H1 (cell line): ENCODE data around the gene DOK1. TPM values are rescaled to one million over a fixed set of nuclear protein-coding genes. Genes with fewer than 3 reads are reported as not detected.

Experiments
- CTCF ChIA-PET: fragments of 300-600 bp; sonication (Branson Sonifier 250); formaldehyde crosslinking; loops from one replicate; lab custom pipeline; 2021; ENCODE audit not compliant: partially characterized antibody; lab: Charles Lee
- POLR2A ChIA-PET: fragments of 300-600 bp; sonication (Branson Sonifier 250); formaldehyde crosslinking; loops from one replicate; lab custom pipeline; 2021; ENCODE audit warnings: inconsistent platforms; ENCODE audit not compliant: partially characterized antibody; lab: Charles Lee
- DNase-seq, 2 experiments: peaks; one replicate each; pipeline versions ENCODE4 v3.0.0 to v3.0.0-alpha.2; 2010 to 2022; ENCODE audit warnings: low spot score in 2 of 2, low read depth in 1 of 2, mixed read lengths in 1 of 2
- FAIRE-seq: peaks from 2 replicates; lab custom pipeline; 2011; peaks lifted over from hg19 to GRCh38; lab: Jason Lieb, UNC
- H2AFZ ChIP-seq: 2 replicates; pipeline ENCODE4 v1.8.1; 2012; ENCODE audit warnings: low read length, inconsistent platforms
- H2AK5ac ChIP-seq: 2 replicates; pipeline ENCODE4 v1.6.1; 2013; ENCODE audit warnings: low read depth, low read length
- H2BK120ac ChIP-seq: replicated peaks from 2 replicates; pipeline ENCODE3; 2013; ENCODE audit warnings: low read depth, low read length, inconsistent platforms
- H2BK12ac ChIP-seq: 2 replicates; pipeline ENCODE4 v1.6.1; 2013; ENCODE audit warnings: low read depth, low read length
- H2BK15ac ChIP-seq: 2 replicates; pipeline ENCODE4 v1.6.1; 2013; ENCODE audit warnings: low read length
- H2BK20ac ChIP-seq: 2 replicates; pipeline ENCODE4 v1.6.1; 2013; ENCODE audit warnings: low read length
- H2BK5ac ChIP-seq: 2 replicates; pipeline ENCODE4 v1.6.1; 2013; ENCODE audit warnings: low read depth, low read length
- H3K14ac ChIP-seq: 2 replicates; pipeline ENCODE4 v1.6.1; 2013; ENCODE audit warnings: inconsistent platforms; ENCODE audit not compliant: insufficient read length
- H3K18ac ChIP-seq: 2 replicates; pipeline ENCODE4 v1.6.1; 2013; ENCODE audit warnings: low read length; ENCODE audit errors: extremely low read depth
- H3K23ac ChIP-seq: 2 replicates; pipeline ENCODE4 v1.6.1; 2013; ENCODE audit warnings: inconsistent platforms; ENCODE audit not compliant: insufficient read length
- H3K23me2 ChIP-seq: 2 replicates; pipeline ENCODE4 v1.6.1; 2013; ENCODE audit warnings: low read depth, low read length
- H3K27ac ChIP-seq: 2 replicates; pipeline ENCODE4 v1.6.1; 2011; ENCODE audit warnings: low read depth, low read length, inconsistent platforms
- H3K27me3 ChIP-seq, 4 experiments: replicated peaks in 1 of 4; 1 replicate in 1 of 4; 2 replicates in 3 of 4; pipeline versions ENCODE4 v1.6.1 to v1.8.1; 2011 to 2013; ENCODE audit warnings: low read length in 3 of 4, mild to moderate bottlenecking in 3 of 4, inconsistent platforms in 2 of 4, mixed read lengths in 2 of 4, moderate library complexity in 1 of 4; ENCODE audit not compliant: control insufficient read depth in 3 of 4, insufficient read depth in 3 of 4; ENCODE audit errors: extremely low read depth in 1 of 4
- H3K36me3 ChIP-seq, 4 experiments: 2 replicates each; pipeline versions ENCODE4 v1.6.1 to v1.8.1; 2011 to 2013; ENCODE audit warnings: mild to moderate bottlenecking in 4 of 4, low read length in 3 of 4, moderate library complexity in 2 of 4, control low read depth in 1 of 4, inconsistent platforms in 1 of 4; ENCODE audit not compliant: insufficient read depth in 4 of 4, control insufficient read depth in 2 of 4
- H3K4ac ChIP-seq: replicated peaks from 2 replicates; pipeline ENCODE3; 2013; ENCODE audit warnings: low read length, low read depth, mixed read lengths, inconsistent platforms; ENCODE audit not compliant: insufficient read length
- H3K4me1 ChIP-seq, 4 experiments: replicated peaks in 1 of 4; 1 replicate in 1 of 4; 2 replicates in 3 of 4; pipeline versions ENCODE4 v1.6.1 to v1.8.1; 2011 to 2013; ENCODE audit warnings: low read length in 3 of 4, inconsistent platforms in 2 of 4, mixed read lengths in 1 of 4; ENCODE audit not compliant: insufficient read depth in 4 of 4, control insufficient read depth in 3 of 4
- H3K4me2 ChIP-seq, 2 experiments: 2 replicates each; pipeline versions ENCODE4 v1.6.1 to v1.8.1; 2011 to 2013; ENCODE audit warnings: low read depth in 2 of 2, low read length in 2 of 2, control low read depth in 1 of 2, inconsistent platforms in 1 of 2, mild to moderate bottlenecking in 1 of 2; ENCODE audit not compliant: insufficient read depth in 1 of 2
- H3K4me3 ChIP-seq, 4 experiments: fragments of 200-600, 300-600 bp in 1 of 4; sonication (generic), shearing (Covaris generic), sonication (Bioruptor Twin) in 1 of 4; 2 replicates each; pipeline versions ENCODE4 v1.5.1 to v1.8.1; 2011 to 2016; ENCODE audit warnings: low read length in 4 of 4, low read depth in 3 of 4, control low read depth in 2 of 4, inconsistent platforms in 2 of 4, mild to moderate bottlenecking in 2 of 4, mixed read lengths in 1 of 4, moderate library complexity in 1 of 4; ENCODE audit not compliant: insufficient read depth in 2 of 4; ENCODE audit errors: extremely low read depth in 1 of 4
- H3K56ac ChIP-seq: replicated peaks from 2 replicates; pipeline ENCODE3; 2013; ENCODE audit warnings: low read depth, mild to moderate bottlenecking, mixed read lengths, low read length, inconsistent platforms; ENCODE audit not compliant: insufficient read length
- H3K79me1 ChIP-seq: 2 replicates; pipeline ENCODE4 v1.6.1; 2013; ENCODE audit warnings: low read depth, low read length, control low read depth
- H3K79me2 ChIP-seq, 2 experiments: 2 replicates each; pipeline versions ENCODE4 v1.6.1 to v1.8.1; 2012 to 2013; ENCODE audit warnings: low read length in 2 of 2, mild to moderate bottlenecking in 2 of 2, inconsistent platforms in 1 of 2; ENCODE audit not compliant: insufficient read depth in 2 of 2, control insufficient read depth in 1 of 2
- H3K9ac ChIP-seq, 4 experiments: replicated peaks in 1 of 4; 1 replicate in 1 of 4; 2 replicates in 3 of 4; pipeline versions ENCODE4 v1.6.1 to v1.8.1; 2011 to 2013; ENCODE audit warnings: low read depth in 3 of 4, low read length in 3 of 4, control low read depth in 2 of 4, mild to moderate bottlenecking in 2 of 4, moderate library complexity in 2 of 4, inconsistent platforms in 1 of 4; ENCODE audit errors: extremely low read depth in 1 of 4
- H3K9me3 ChIP-seq, 2 experiments: 2 replicates each; pipeline versions ENCODE4 v1.6.1 to v1.8.1; 2012 to 2013; ENCODE audit warnings: mild to moderate bottlenecking in 2 of 2, moderate library complexity in 2 of 2, control low read depth in 1 of 2, inconsistent platforms in 1 of 2, low read depth in 1 of 2, low read length in 1 of 2, mixed read lengths in 1 of 2; ENCODE audit not compliant: insufficient read depth in 2 of 2
- H4K20me1 ChIP-seq, 2 experiments: replicated peaks in 1 of 2; 2 replicates each; pipeline versions ENCODE3 to v1.8.1; 2011 to 2013; ENCODE audit warnings: inconsistent platforms in 2 of 2, low read length in 2 of 2, mild to moderate bottlenecking in 1 of 2; ENCODE audit not compliant: insufficient read depth in 2 of 2, control insufficient read depth in 1 of 2
- H4K5ac ChIP-seq: 2 replicates; pipeline ENCODE4 v1.6.1; 2013; ENCODE audit warnings: low read length, low read depth, mixed read lengths, inconsistent platforms; ENCODE audit not compliant: insufficient read length
- H4K8ac ChIP-seq: 2 replicates; pipeline ENCODE4 v1.8.0; 2013; ENCODE audit warnings: mild to moderate bottlenecking, moderate library complexity, low read length, inconsistent platforms; ENCODE audit not compliant: insufficient read depth; ENCODE audit errors: extremely low read depth
- H4K91ac ChIP-seq: replicated peaks from 2 replicates; pipeline ENCODE3; 2013; ENCODE audit warnings: low read length, mixed read lengths, inconsistent platforms; ENCODE audit not compliant: insufficient read length
- ATF2 ChIP-seq: IDR thresholded peaks from 2 replicates; pipeline ENCODE4 v1.6.1; 2012; ENCODE audit warnings: low read length, inconsistent platforms
- BCL11A ChIP-seq, 2 experiments: IDR thresholded peaks; one replicate each; pipeline ENCODE4 v1.6.1; 2011; ENCODE audit warnings: low read depth in 2 of 2, low read length in 2 of 2, mild to moderate bottlenecking in 2 of 2
- CEBPB ChIP-seq: IDR thresholded peaks from 2 replicates; pipeline ENCODE4 v1.6.1; 2012; ENCODE audit warnings: low read depth, low read length
- RAD21 ChIP-seq, 2 experiments: IDR thresholded peaks in 1 of 2; conservative IDR thresholded peaks in 1 of 2; 2 replicates each; pipeline ENCODE4 v1.6.1; 2011; ENCODE audit warnings: low read depth in 2 of 2, low read length in 2 of 2, improper control_type of control experiment in 1 of 2, inconsistent platforms in 1 of 2, mild to moderate bottlenecking in 1 of 2, moderate library complexity in 1 of 2
- SP1 ChIP-seq: IDR thresholded peaks from 2 replicates; pipeline ENCODE4 v1.6.1; 2011; ENCODE audit warnings: low read depth, low read length
- SP4 ChIP-seq: IDR thresholded peaks from 2 replicates; pipeline ENCODE4 v1.6.1; 2012; ENCODE audit warnings: low read length, inconsistent platforms
- TEAD4 ChIP-seq: IDR thresholded peaks from 2 replicates; pipeline ENCODE4 v1.6.1; 2012; ENCODE audit warnings: low read depth, low read length, inconsistent platforms, mixed read lengths
- YY1 ChIP-seq: IDR thresholded peaks from 2 replicates; pipeline ENCODE4 v1.6.1; 2011; ENCODE audit warnings: low read depth, mild to moderate bottlenecking, low read length
- WGBS, 2 experiments: shearing (Covaris generic) in 1 of 2; methylation state at CpG; one replicate each; pipeline versions ENCODE4 v1.1.6 to v1.1.7; 2013 to 2015; ENCODE audit warnings: low lambda C conversion rate in 2 of 2, mixed read lengths in 2 of 2, inconsistent platforms in 1 of 2, low coverage in 1 of 2, missing lambda C conversion rate in 1 of 2; ENCODE audit not compliant: insufficient replicate concordance in 2 of 2, insufficient coverage in 1 of 2, insufficient read length in 1 of 2; ENCODE audit errors: extremely low coverage in 1 of 2, missing lambda C conversion rate in 1 of 2; 5-methylcytosine and 5-hydroxymethylcytosine counted together
- polyA plus RNA-seq, 7 experiments: library from polyadenylated mRNA; depleted of rRNA in 3 of 7; stranded (reverse) in 5 of 7; unstranded in 2 of 7; fragments of >200 nt in 5 of 7; fragments of 200-250 nt in 2 of 7; gene quantifications; 1 replicate in 5 of 7; 2 replicates in 1 of 7; 4 replicates in 1 of 7; pipeline versions ENCODE4 v1.2.1 to v1.2.3, GENCODE V29; 2011 to 2013; ENCODE audit warnings: missing spikeins in 2 of 7, mixed read lengths in 2 of 7
- total RNA-seq: library from RNA; stranded (reverse); fragmentation: NEBNext Ultra II Directional; extraction: Animal tissue kit (Norgen Biotek cat#: 25700); gene quantifications from 2 replicates; pipeline ENCODE4 v1.2.1, GENCODE V29; 2021

DOK1 gene
- total and polyA plus RNA-seq, 2 of the 8 experiments (the other 6 are each of a cell fraction or from before 2014, with no cell fraction given): 11.0 to 14.3 TPM

- Histone ChIP-seq H2BK15ac (peak within 1 kb of the TSS; percentile 63; the same call in 1 of the 2 replicates), H4K91ac (peak within 1 kb of the TSS; percentile 48), H4K5ac (peak within 1 kb of the TSS; percentile 81), H3K27ac (peak within 1 kb of the TSS; percentile 90), H2BK120ac (no peak within 1 kb of the TSS), H2AFZ (peak within 1 kb of the TSS; percentile 93; the same call in 1 of the 2 replicates), H2BK20ac (no peak within 1 kb of the TSS), H3K23me2 (peaks cover 9% of the 10 kb centered on the region; the same call in 1 of the 2 replicates), H3K56ac (peak within 1 kb of the TSS; percentile 75), H3K79me1 (peaks cover 10% of the 10 kb centered on the region), H3K9ac (peak within 1 kb of the TSS; percentile 89 to 95 (median 94)), H3K9me3 (no peaks in the 10 kb centered on the region), H3K79me2 (peaks cover 0 to 18% of the 10 kb centered on the region in 2 experiments; a peak in 2 of 4 replicates), H3K27me3 (no peaks in the 10 kb centered on the region; a peak in 1 of 7 replicates), H2AK5ac (peak within 1 kb of the TSS; percentile 61; the same call in 1 of the 2 replicates), H3K23ac (no peak within 1 kb of the TSS), H3K14ac (no peak within 1 kb of the TSS), H2BK5ac (peak within 1 kb of the TSS; percentile 94), H2BK12ac (no peak within 1 kb of the TSS; the same call in 1 of the 2 replicates), H3K36me3 (peaks cover 6 to 31% (median 25%) of the 10 kb centered on the region in 4 experiments; a peak in 7 of 8 replicates), H3K4me1 (peaks cover 4 to 13% (median 6%) of the 10 kb centered on the region in 4 experiments; a peak in 6 of 7 replicates), H3K4me3 (peak within 1 kb of the TSS; percentile 85 to 99 (median 92)), H3K4me2 (peak within 1 kb of the TSS; percentile 84 to 94), H4K8ac (peak within 1 kb of the TSS; percentile 97), H3K18ac (peak within 1 kb of the TSS; percentile 85; the same call in 1 of the 2 replicates), H3K4ac (peak within 1 kb of the TSS; percentile 87), H4K20me1 (peaks cover 3 to 6% of the 10 kb centered on the region in 2 experiments)
- DNase-seq (peak; percentile 94 to 95), FAIRE-seq (no peak)
- ChIA-PET POLR2A (interaction anchor here (0.8 to 5.9 kb wide), 21 partner anchors 9 to 102 kb away, joined by 3 to 73 read pairs (median 9); partner anchors contain the start of genes CCDC142, LBX2, LOXL3 and MRPL53), CTCF (interaction anchor here (0.9 to 7.0 kb wide), 9 partner anchors 9 to 62 kb away, joined by 3 to 53 read pairs (median 4); partner anchors contain the start of genes CCDC142, MRPL53 and TTC31)
- WGBS, 2 experiments: 1% methylated on average over 69 of the region's 87 CpGs; no CpG with 5 or more reads in 1 of the 2 experiments
- TF ChIP-seq SP4 (no peak), TEAD4 (peak; percentile 74), BCL11A (IDR thresholded peaks at IDR 0.05; ENCODE audit: low read depth in 2 of 2, low read length in 2 of 2) (no peak), ATF2 (no peak), CEBPB (no peak), SP1 (no peak; the same call in 1 of the 2 replicates), RAD21 (IDR thresholded peaks at IDR 0.05 in 1 of 2, conservative IDR thresholded peaks at IDR 0.05 in 1 of 2; ENCODE audit: low read depth in 2 of 2, low read length in 2 of 2) (0 out of 4 replicates have a peak, but pooled peaks of 1 of the 2 experiments have one; percentile 3), YY1 (peak; percentile 98)
Measured at GRCh38 chr2:74529357-74530238, 24.9 kb upstream of the DOK1 start, which contains the start of the genes AUP1 and HTRA2. AUP1 (minus strand) TSS chr2:74529706; CDS start chr2:74529629, 77 bp downstream. HTRA2 (plus strand) TSS chr2:74529933; CDS start chr2:74530007, 74 bp downstream.
